ENCODE measurements around the gene POT1.

- TF ChIP-seq CTCF (IDR thresholded peaks at IDR 0.05 in 8 of 11, conservative IDR thresholded peaks at IDR 0.05 in 3 of 11) = no peak
- TF ChIP-seq POLR2A (IDR thresholded peaks at IDR 0.05) = no peak
- TF ChIP-seq POLR2AphosphoS5 (IDR thresholded peaks at IDR 0.05) = no peak
Observed at GRCh38 chr7:124775422-124775821, 154.2 kb downstream of the POT1 start.

All from spleen (tissue), 7 donors.